ENCODE measurements around the gene KLF3. TPM values are rescaled to one million over a fixed set of nuclear protein-coding genes. Genes with fewer than 3 reads are reported as not detected.

Gene KLF3
- total RNA-seq, 1 experiment from 2014 or later, result 29.0 TPM

DNA sequence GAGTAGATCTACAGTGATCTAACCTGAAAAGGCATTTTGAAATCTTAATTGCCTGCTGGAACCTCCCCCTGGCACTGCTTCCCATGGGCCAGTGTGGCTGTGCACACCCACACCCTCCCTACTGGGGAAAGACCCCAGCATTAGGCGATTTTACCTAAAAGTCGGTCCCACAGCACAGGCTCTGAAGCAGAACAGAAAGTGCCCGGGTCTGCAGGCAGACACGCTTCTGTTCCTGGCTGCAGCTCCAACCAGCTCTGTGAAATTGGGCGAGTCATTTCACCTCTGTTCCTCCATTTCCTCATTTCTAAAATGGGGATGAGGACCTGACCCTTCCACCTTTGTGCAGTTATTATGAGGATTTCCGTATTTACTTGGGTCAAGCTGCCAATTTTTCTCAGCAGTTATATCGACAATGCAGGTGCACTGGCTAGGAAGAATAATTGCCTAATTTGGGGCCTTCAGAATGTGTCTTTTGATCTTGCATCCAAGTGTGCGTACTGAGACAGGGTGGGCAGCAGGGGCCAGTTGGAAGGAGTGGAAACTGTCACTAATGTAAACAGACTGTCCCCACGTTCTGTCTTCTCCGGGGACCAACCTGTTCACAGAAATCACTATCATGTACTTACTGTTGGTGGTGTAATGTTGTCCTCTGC, 7.1 kb downstream of the KLF3 start:
- Histone ChIP-seq H3K9ac (ENCODE audit: extremely low read depth, insufficient read length, low read length) (no peak overlapping the region), H2BK12ac (ENCODE audit: insufficient read length, low read depth, low read length) (no peak overlapping the region), H3T11ph (ENCODE audit: low read length) (no peak overlapping the region), H3K4me2 (ENCODE audit: insufficient read depth, insufficient read length, low read length) (no peak overlapping the region), H3K4ac (ENCODE audit: low read depth, low read length) (no peak overlapping the region), H3K79me2 (ENCODE audit: insufficient read depth, low read length) (peaks cover 19% of the 10 kb centered on the region; the same call in 1 of the 2 replicates), H3K79me1 (ENCODE audit: insufficient read depth, low read depth, low read length, poor library complexity, severe bottlenecking) (peaks cover 6% of the 10 kb centered on the region), H3K9me3 (ENCODE audit: control insufficient read depth, low read depth, low read length) (no peaks in the 10 kb centered on the region), H2BK5ac (ENCODE audit: insufficient read length, low read length) (no peak overlapping the region), H3K23ac (ENCODE audit: insufficient read length, low read depth, low read length) (no peak overlapping the region), H3K27me3 (ENCODE audit: insufficient read depth, low read length) (no peaks in the 10 kb centered on the region), H2BK15ac (ENCODE audit: low read depth, low read length) (no peak overlapping the region), H4K5ac (ENCODE audit: insufficient read length, low read depth, low read length) (no peak overlapping the region), H4K91ac (ENCODE audit: insufficient read length, low read depth, low read length) (no peak overlapping the region), H2AFZ (ENCODE audit: low read length) (no peak overlapping the region), H4K20me1 (ENCODE audit: control insufficient read depth, insufficient read depth, insufficient read length) (no peaks in the 10 kb centered on the region), H4K8ac (replicated peaks; ENCODE audit: insufficient read length, low read depth, low read length) (no peak overlapping the region), H3K23me2 (ENCODE audit: insufficient read length, low read depth, low read length, poor library complexity, severe bottlenecking) (no peaks in the 10 kb centered on the region), H2BK120ac (ENCODE audit: low read depth, low read length, poor library complexity, severe bottlenecking) (no peak overlapping the region), H3K14ac (ENCODE audit: insufficient read depth, low read length) (no peak overlapping the region; the same call in 1 of the 2 replicates), H3K56ac (ENCODE audit: insufficient read length, low read depth, low read length) (no peak overlapping the region), H3K4me1 (ENCODE audit: insufficient read depth, low read length) (peaks cover 19% of the 10 kb centered on the region), H2AK5ac (ENCODE audit: insufficient read length, low read length) (no peak overlapping the region), H3K27ac (ENCODE audit: insufficient read length, low read depth, low read length) (no peak overlapping the region), H3K18ac (ENCODE audit: insufficient read length, low read depth, low read length) (peak overlapping the region; percentile 35), H2BK20ac (ENCODE audit: low read depth, low read length, poor library complexity, severe bottlenecking) (no peak overlapping the region)
- no peak overlapping the region; a peak in 1 of 5 replicates for H3K4me3 Mint-ChIP-seq
- H3K27ac Mint-ChIP-seq, result peak overlapping the region in 2 of 3 experiments; percentile 21 to 24; a peak in 4 of 7 replicates
- peaks cover 0 to 2% (median 0%) of the 10 kb centered on the region in 3 experiments; a peak in 2 of 7 replicates for H3K36me3 Mint-ChIP-seq (ENCODE audit: insufficient read depth in 1 of 3, low read depth in 3 of 3)
- no peak for DNase-seq
- H3K4me1 Mint-ChIP-seq, result peaks cover 84 to 92% of the 10 kb centered on the region in 2 experiments
- H3K9me3 Mint-ChIP-seq, result no peaks in the 10 kb centered on the region
- no peak for TF ChIP-seq CTCF (conservative IDR thresholded peaks at IDR 0.05)
- no CpG with 5 or more reads among the region's 10 CpGs for WGBS (ENCODE audit: extremely low coverage, insufficient read length, low lambda C conversion rate)
- no peaks in the 10 kb centered on the region for H3K27me3 Mint-ChIP-seq (ENCODE audit: low read depth)
